ENCODE results near the gene NINL.

- TF ChIP-seq CTCF (IDR thresholded peaks at IDR 0.05 in 4 of 5, conservative IDR thresholded peaks at IDR 0.05 in 1 of 5), result no peak
- TF ChIP-seq POLR2A (IDR thresholded peaks at IDR 0.05), result no peak
Measured at GRCh38 chr20:25408170-25408547, 177.2 kb downstream of the NINL start.

All from gastrocnemius medialis (tissue), 4 donors.